Stimulated activated CD8-positive, alpha-beta memory T cell treated with anti-CD3 and anti-CD28 coated beads, Interleukin-12 subunit alpha, Interleukin-12 subunit beta, amount 100 ng/mL, for 24 hours (primary cell): ENCODE results near the gene BRINP2.

Experiments
- DNase-seq: peaks from one replicate; pipeline ENCODE4 v3.0.0-alpha.2; 2020; ENCODE audit errors: extremely low read depth

The BRINP2 gene

DNA sequence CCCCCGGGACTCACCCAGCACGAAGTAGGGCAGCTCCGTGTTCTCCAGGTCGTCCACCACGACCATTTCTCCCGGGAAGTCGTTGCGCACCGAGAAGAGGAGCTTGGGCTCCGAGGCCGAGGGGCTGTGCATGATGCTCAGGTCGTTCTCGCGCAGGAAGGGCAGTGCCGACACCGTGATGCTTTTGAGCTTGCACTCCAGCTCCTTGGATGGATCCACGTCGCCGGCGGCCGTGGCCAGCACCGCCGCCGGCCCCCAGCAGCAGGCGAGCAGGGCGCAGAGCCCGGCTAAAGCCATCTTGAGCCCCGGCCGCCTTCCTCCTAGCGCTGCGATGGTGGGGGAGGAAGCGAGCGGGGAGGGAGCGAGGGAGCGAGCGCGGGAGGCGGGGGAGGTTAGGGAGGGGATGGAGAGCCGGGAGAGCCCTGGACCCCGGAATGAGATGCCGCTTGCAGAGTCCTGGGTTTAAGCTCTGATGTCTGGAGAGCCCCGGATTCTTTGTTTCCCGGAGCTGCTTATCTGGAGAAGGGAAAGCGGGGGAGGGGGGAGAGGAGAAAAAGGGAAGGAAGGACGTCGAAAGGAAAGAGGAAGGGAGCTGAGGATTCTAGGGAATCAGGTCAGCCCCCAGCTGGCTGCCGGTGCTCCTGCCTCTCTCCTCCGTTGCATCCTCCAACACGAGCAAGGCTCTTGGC, 6.2 kb upstream of the BRINP2 start, which contains the start of gene ASTN1:
TSS of gene ASTN1 (minus strand) at position 333 of the 689 bp plus-strand sequence. CDS start at position 297, 36 bp downstream.
- DNase-seq, result no peak

DNA sequence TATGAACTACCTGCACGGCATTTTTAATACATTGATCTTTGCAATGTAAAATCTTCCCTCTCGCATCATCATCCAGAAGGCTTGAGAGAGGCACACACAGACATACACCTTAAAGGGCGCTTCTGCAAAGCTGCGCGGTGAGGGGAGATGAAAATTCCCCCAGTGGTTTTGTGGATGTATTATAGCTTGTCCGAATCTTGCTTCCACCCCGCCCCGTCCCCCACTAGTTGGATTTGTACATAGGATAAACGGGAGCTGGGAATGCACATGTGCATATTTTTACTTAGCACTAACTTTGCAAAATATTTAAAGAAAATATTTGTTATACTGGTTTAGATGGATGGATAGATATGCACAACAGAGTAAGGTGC, 5.7 kb upstream of the BRINP2 start:
- DNase-seq, result no peak

- no peak for DNase-seq
These were observed 872 bp downstream of the BRINP2 start for GRCh38 chr1:177171536-177172123.

DNA sequence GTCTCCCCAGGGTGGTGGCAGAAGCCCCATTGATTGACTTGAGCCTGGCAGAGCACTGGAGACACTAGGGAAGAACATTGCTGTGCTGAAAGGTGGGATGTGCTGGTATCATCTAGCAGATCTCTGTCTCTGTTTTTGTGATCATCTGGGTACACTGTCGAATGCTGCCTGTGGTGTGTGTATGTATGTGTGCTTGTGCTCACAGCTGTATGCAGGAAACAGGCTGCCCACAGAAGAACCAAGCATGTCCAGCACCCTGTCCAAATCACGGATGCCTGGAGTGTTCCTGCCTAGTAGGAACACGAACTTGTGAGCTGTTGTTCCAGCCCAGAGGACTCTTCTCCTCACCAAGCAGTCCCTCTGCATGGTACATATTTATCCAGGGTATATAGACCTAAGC, 1.5 kb downstream of the BRINP2 start:
- DNase-seq, result no peak

- DNase-seq, result no peak
These were observed 2.1 kb downstream of the BRINP2 start for GRCh38 chr1:177172866-177173265.

DNA sequence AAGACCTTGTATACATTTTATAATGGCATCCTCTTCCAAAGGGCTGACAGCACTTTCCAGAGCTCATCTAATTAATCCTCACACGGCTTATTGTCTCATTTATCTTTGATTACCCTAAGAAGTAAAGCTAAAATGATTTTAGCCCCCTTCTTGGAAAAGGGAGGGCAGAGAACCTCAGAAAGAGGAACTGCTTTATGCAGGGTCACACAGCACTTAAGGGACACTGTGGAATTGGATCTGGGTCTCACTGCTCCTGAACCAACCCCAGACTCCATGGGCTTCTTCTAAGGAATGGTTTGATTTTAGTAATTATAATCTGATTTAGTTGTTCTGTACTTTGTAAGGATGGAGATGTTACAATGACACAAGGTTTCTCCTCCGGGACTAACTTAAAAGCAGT, 3.2 kb downstream of the BRINP2 start:
- DNase-seq, result no peak

DNA sequence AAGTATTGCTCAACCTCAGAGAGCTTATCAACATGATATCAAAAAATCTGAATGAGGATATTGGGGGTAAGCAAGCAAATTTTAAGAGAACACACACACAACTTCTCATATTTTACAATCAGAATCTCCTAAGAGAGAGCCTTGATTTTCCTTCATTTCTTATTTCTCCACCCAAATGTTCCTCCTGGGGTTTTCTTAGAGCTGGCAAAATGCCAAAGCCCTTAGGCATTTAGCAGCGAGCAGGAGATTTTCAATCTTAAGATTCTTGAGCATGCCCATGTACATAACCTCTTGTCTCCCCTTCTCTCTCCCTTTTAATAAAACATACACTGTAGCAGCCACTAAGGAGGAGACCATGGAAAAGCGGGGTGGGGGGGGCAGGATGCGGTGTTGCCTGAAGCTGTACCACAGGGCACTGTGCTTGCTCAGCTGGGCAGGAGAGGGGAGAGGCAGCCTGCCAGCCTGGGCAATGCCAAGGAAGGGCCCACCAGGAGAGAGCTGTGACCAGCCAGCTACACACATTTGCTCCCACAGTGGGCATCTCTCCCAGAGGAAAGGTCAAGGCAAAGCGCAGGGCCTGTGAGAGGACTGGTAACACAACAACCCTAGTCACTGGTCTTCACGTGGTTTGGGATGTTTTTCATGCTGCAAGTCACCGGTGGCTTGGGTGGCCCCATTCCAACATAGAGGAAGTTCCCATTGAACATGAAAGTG, 4.3 kb downstream of the BRINP2 start:
- DNase-seq, result no peak

GRCh38 chr1:177181280-177181630, 10.5 kb downstream of the BRINP2 start:
- no peak for DNase-seq

DNA sequence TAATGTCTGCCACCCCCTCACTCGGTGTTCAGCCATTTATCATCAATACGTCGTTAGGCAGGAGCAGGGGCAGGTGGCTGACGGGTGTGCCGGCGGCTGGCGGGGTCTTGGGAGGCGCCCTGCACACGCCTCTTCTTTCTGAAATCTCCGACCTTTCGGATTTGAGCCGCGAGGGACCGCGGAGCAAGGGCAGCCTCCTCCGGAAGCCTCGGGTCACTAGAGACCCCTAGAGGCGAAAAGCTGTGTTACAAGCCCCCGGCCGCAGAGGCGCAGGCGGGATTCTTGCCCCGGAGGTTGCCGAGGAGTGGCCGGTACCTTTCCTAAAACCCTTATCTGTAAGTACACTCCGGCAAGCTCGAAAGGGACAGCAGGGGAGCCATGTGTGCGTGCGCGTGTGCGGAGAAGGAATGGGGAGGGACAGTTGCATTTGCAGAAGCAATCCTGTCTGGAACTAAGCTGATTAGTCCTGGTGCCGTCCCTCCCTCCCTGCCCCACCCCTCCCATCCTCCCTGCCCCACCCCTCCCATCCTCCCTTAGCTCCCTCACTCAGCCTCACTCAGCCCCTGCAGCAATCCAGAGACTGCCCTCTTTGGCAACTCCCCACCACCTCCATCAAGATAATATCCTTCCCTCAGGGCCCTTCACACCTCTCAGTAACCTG, 11.0 kb downstream of the BRINP2 start:
- DNase-seq, result no peak

- DNase-seq, result no peak
These were observed 13.1 kb downstream of the BRINP2 start for GRCh38 chr1:177183836-177184235.

DNA sequence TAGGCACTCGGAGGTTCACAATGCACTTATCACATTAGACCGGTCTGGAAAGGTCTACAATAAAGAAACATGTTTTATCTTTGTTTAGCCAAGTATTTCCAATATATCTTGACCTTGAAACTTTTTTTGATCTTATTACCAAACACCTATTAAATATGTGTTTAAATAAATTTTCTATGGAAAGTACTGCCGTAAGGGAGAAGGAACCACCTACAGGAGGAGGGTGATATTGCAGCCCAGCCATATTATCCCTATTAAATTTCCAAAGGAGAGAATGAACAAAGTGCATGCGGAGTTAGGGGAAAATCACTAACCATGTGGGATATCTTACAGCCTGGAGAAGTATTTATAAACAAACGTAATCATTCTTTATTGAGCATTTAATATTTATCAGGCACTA, 14.5 kb downstream of the BRINP2 start:
- DNase-seq, result no peak

- no peak for DNase-seq
These were observed 15.9 kb downstream of the BRINP2 start for GRCh38 chr1:177186639-177187038.

DNA sequence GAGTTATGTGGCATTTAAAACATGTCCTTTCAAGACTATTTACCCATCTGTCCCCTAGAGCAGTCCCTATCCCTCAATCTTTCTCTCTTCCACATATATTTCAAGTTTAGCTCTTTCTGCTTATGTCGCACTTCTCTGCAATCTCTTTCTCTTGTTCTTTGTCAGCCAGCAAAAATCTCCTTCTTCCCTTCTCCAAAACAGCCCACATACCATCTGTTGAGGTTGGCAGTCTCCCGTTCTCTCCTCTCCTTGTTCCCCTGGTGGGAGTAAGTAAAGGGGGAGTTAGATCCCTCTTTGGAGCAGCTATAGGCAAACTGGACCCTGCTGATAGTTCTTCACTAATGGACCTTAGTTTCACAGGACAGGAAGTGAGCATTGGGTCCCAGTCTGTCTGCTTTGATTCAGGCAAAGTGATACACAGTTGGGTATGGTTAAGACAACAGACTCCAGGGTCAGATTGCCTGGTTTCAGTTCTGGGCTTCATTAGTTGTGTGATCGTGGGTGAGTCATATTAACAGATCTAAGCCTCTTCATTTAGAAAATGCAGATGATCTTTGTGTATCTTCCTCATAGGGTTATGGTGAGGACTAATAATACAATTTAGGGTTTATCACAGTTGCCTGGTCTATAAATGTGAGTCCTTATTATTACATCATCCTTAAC, 19.7 kb downstream of the BRINP2 start:
- DNase-seq, result no peak

GRCh38 chr1:177198243-177198642, 27.5 kb downstream of the BRINP2 start:
- DNase-seq, result no peak

GRCh38 chr1:177200290-177200689, 29.5 kb downstream of the BRINP2 start:
- DNase-seq, result no peak

GRCh38 chr1:177206831-177207355, 36.1 kb downstream of the BRINP2 start:
- DNase-seq, result no peak

- no peak for DNase-seq
These were observed 38.2 kb downstream of the BRINP2 start for GRCh38 chr1:177208920-177209319.

DNA sequence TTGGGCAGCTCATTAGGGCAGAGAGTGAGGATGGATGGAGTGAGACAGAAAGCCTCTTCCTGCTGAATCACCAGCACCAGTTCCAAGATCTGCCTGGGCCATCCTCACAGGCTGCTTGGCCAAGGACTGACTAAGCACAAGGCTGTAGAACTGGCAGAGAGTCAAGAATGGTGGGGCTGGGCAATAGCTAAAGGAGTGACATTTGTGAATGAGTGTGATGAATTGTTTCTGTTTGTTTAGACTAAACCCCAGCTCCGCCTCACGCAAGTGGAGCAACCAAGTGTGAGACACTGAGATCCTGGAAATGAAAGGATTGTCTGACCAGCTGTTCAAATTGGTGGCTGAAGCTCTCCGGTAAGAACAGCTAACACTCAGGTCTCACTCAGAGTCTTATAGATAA, 38.6 kb downstream of the BRINP2 start:
- no peak for DNase-seq

- DNase-seq, result no peak
These were observed 39.3 kb downstream of the BRINP2 start for GRCh38 chr1:177210071-177210470.

DNA sequence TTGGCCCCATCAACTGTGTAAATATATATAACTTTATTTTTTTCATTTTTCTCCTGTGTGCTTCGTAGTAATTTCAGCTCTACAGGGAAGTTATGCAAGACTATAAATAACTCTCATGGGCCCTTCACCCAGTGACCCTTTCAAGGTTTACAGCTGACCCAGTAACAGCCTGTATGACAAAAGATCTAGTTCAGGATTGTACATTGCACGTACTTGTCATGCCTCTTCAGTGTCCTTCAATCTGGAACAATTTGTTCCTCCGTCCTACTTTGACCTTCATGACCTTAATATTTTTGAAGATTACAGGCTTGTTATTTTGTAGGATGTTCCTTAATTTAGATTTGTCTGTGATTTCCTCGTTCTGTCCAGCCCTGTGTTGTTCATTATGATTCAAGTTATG, 40.5 kb downstream of the BRINP2 start:
- DNase-seq, result no peak

GRCh38 chr1:177216587-177217202, 45.9 kb downstream of the BRINP2 start:
- DNase-seq, result no peak
